GM21381 (cell line): ENCODE results near the gene KRTAP10-9.
"Not testable (repeated sequence)": the region's sequence is repeated elsewhere in the genome, so short reads cannot be mapped to it uniquely, and the experiment has no call there.

Experiments used
- ATAC-seq: cut with Tn5 transposase; IDR thresholded peaks from one replicate; pipeline ENCODE4 v1.9.1; 2021; ENCODE audit warnings: mild to moderate bottlenecking, moderate library complexity; ENCODE audit not compliant: unreplicated experiment

The KRTAP10-9 gene

GRCh38 chr21:44614161-44614631 is 12.7 kb upstream of the KRTAP10-9 start:
- ATAC-seq, result no peak

DNA sequence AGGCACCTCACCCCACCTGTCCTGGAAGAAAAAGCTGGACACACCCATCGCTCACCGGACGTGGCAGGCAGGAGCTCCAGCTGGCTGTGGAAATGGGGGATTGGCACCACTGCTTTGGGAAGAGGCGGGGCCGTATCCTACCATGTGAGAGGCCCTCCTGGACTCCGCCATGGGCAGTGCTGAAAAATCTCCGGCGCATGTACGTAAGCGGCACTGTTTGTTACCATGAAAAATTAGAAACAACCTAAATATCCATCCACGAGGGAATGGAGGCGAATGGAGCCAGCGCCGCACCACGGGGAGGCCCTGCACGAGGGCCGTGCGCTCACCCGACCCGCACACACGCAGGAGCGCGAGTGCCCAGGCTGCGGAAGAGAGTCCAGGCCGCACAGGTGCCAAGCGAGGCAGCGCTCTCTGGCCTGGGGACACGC is 11.9 kb upstream of the KRTAP10-9 start:
- no peak for ATAC-seq

DNA sequence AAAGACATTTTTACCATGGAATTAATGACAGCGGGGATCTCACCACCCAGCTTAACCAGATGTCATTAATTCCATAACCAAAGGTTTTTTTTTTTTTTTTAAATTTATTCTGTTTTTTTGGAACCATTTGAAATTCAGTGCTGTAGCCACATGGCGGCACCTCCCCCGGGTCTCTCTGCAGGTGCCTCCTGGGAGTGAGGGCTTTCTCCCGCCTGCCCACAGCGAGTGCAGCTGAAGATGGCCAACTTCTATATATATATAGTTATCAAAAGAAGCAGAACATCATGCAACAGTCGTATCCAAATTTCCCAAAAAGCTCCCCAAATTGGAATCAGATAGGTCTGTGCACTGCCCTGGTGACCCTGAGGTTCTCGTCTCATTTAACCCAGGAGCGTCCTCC is 11.4 kb upstream of the KRTAP10-9 start:
- no peak for ATAC-seq

- no peak for ATAC-seq
Measured at GRCh38 chr21:44615911-44616590, 10.8 kb upstream of the KRTAP10-9 start.

GRCh38 chr21:44616591-44616926 is 10.3 kb upstream of the KRTAP10-9 start:
- ATAC-seq, result no peak

DNA sequence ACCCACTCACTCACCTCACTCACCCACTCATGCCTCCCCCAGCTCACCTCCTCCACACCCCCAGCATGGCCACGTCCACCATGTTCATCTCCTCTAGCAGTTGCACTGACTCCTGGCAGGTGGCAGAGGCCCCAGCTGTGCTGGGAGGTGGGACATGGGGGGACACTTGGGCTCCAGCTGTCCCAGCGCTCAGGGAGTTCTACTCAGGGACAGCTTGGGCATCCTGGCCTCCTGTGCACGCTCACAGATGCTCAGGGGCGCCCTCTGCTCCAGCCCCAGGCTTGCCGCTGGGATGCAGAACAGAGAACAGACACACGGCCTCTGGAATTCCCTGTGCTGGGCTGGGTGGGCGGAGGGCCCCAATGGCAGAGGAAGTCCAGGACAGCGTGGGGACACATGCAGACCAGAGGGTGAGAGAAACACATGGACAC is 9.8 kb upstream of the KRTAP10-9 start:
- no peak for ATAC-seq

DNA sequence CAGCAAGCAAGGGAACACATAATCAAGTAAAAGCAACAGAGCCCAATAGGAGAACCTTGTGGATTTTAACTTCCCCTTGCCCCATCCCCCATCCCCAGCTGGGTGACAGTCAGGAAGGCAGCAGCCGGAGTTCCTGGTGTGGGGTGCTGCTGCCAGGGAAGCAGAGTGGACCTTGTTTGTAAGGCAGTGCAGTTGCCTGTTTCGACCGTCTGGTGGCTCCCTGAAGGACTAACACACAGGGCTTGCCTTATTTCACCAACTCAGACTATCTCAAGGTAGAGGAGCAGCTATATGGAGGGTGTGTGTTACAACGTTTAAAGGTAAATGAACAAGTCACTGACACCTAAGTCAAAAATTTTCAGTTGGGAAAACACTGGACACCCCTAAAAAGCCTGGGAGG is 8.4 kb upstream of the KRTAP10-9 start:
- ATAC-seq, result no peak

GRCh38 chr21:44618909-44619308 is 8.0 kb upstream of the KRTAP10-9 start:
- ATAC-seq, result no peak

DNA sequence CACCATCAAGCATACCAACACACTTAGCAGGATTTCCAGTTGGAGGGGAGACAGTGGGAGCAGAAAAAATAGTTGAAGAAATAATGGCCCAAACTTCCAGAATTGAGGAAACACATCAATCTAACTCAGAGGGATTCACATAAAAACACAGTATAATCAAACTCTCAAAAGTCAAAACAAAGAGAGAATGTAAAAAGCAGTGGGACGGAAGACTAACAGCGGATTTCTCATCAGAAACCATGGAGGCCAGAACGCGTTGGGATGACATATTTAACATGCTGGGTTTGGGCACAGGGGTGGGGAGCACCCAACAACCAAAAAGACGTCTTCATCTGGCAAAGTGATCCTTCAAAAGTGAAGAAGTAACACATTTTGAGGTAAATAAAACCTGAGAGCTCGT is 7.0 kb upstream of the KRTAP10-9 start:
- no peak for ATAC-seq

DNA sequence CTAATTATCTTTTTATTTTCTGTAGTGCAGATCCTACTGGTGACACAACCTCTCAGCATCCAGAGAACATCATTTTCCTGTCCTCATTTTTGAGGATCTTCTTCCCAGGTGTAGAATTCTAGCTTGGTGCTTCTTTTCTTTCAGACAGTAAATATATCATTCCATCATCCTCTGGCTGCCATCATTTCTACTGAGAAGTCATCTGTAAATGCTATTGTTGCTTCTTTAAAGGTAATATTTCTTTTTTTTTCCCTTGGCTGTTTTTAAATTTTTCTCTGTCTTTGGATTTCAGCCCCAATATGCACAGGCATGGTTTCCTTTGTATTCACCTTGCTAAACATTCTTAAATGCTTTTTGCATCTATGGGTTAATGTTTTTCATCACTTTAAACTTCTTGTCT is 3.3 kb upstream of the KRTAP10-9 start:
- no peak for ATAC-seq

DNA sequence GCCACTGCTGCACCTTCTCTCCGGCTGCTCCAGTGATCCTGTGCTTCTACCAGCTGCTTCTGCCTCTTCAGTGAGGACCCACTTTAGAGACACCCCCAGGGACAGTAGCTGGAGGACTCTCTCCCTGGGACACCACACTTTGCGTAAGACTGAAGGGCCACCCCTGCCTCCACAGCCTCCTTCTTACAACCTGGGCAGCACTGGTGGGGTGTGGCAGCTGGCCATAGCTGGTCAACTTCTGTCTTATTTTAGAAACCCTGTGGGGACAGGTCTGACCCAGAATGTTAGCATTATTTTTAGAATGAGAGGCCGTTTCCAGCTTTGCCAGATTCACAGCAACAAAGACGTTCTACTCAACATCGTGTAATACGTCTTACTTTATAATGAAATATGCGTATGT is 1.1 kb upstream of the KRTAP10-9 start:
- ATAC-seq, result no peak

- ATAC-seq, result no peak
Measured at GRCh38 chr21:44626262-44626661, 631 bp upstream of the KRTAP10-9 start.

DNA sequence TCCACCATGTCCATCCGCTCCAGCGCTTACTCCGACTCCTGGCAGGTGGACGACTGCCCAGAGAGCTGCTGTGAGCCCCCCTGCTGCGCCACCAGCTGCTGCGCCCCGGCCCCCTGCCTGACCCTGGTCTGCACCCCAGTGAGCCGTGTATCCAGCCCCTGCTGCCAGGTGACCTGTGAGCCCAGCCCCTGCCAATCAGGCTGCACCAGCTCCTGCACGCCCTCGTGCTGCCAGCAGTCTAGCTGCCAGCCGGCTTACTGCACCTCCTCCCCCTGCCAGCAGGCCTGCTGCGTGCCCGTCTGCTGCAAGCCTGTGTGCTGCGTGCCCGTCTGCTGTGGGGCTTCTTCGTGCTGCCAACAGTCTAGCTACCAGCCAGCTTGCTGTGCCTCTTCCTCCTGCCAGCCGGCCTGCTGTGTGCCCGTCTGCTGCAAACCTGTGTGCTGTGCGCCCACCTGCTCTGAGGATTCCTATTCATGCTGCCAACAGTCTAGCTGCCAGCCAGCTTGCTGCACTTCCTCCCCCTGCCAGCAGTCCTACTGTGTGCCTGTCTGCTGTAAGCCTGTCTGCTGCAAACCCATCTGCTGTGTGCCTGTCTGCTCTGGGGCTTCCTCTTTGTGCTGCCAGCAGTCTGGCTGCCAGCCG is 409 bp downstream of the KRTAP10-9 start:
- not testable (repeated sequence) for ATAC-seq

DNA sequence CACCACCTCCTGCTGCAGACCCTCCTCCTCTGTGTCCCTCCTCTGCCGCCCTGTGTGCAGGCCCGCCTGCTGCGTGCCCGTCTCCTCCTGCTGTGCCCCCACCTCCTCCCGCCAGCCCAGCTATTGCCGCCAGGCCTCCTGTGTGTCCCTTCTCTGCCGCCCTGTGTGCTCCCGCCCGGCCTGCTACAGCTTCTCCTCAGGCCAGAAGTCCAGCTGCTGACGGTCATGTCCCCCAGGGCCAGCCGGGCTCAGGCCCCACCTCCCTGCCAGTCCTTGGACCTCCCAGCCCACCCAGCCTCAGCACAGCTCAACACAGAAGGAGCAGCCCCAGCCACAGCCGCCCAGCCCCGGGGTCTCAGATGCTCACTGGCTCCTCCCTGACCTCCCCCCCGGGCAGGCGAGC is 939 bp downstream of the KRTAP10-9 start:
- not testable (repeated sequence) for ATAC-seq

DNA sequence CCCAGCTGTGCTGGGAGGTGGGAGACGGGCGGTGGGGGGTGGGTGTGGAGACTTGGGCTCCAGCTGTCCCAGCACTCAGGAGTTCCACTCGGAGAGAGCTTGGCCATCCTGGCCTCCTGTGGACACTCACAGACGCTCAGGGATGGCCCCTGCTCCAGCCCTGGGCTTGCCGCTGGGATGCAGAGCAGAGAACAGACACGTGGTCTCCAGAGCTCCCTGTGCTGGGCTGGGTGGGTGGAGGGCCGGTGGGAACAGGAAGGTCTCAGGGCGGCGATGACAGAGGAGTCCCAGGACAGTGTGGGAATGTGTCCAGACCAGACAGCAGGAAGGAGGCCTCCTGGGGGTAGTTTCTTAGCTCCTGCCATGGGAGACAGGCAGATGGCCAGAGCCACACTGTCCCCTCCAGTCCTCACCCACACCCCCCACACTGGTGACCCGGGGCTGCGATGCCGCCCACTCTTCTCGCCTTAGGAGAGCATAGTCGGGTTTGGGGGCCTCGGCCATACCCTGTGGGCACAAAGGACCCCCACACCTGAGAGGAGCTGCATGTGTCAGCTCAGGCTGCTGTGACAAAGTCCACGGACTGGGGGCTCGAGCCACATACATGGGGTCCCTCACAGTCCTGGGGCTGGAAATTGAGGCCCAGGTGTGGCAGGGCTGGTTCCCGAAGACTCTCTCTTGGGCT is 2.0 kb downstream of the KRTAP10-9 start:
- ATAC-seq, result no peak

GRCh38 chr21:44630440-44630839 is 3.5 kb downstream of the KRTAP10-9 start:
- ATAC-seq, result no peak

GRCh38 chr21:44632067-44632466 is 5.2 kb downstream of the KRTAP10-9 start:
- no peak for ATAC-seq

GRCh38 chr21:44636209-44637017 is 9.5 kb downstream of the KRTAP10-9 start:
- ATAC-seq, result no peak

- ATAC-seq, result no peak
Measured at GRCh38 chr21:44637018-44637850, 10.3 kb downstream of the KRTAP10-9 start, which contains the start of gene KRTAP10-10. Gene KRTAP10-10, plus strand, starts transcription at chr21:44637356. Its CDS starts 62 bp downstream, at chr21:44637418.

DNA sequence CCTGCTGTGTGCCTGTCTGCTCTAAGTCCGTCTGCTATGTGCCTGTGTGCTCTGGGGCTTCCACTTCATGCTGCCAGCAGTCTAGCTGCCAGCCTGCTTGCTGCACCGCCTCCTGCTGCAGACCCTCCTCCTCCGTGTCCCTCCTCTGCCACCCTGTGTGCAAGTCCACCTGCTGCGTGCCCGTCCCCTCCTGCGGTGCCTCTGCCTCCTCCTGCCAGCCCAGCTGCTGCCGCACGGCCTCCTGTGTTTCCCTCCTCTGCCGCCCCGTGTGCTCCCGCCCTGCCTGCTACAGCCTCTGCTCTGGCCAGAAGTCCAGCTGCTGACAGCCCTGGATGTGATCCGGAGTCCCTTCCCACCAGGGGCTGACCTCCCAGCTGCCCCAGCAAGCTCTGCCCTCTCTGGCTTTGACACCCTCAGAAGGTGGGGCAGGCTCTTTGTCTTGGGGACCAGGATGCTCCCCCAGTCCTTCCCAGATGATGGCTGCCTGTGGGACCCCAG is 11.0 kb downstream of the KRTAP10-9 start:
- ATAC-seq, result not testable (repeated sequence)
